ENCODE data around the gene TMEM145. TPM values are rescaled to one million over a fixed set of nuclear protein-coding genes. Genes with fewer than 3 reads are reported as not detected.

The TMEM145 gene
- polyA plus RNA-seq, 1 donor from 2014 or later: 30.9 TPM

DNA sequence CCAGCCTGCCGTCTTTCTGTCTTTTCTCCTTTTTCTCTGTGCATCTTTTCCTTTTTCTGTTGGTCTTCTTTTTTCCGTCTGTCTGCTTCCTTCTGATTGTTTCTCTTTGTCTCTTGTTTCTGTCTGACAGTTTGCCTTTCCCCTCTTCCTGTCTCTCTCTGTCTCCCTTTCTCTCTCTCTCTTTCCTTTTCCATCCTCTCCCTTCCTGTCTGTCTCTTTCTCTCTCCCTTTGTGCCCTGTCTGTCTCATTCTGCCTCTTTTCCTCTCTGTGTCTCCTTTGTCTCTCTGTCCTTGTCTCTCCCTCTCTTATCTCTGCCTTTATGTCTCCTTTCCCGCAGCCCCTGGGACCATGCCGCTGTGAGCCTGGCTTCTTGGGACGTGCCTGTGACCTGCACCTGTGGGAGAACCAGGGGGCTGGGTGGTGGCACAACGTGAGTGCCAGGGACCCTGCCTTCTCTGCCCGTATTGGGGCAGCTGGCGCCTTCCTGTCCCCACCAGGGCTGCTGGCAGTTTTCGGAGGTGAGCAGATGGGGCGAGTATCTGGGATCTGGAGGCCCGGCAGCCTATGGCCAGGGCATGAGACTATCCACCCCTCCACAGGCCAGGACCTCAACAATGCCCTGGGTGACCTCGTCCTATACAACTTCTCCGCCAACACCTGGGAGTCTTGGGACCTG lies 21.7 kb downstream of the TMEM145 start:
- Histone ChIP-seq H3K36me3 (ENCODE audit: insufficient read depth, low read length) (peaks cover 6% of the 10 kb centered on the region), H3K4me2 (ENCODE audit: low read length) (no peak overlapping the region), H3K9me2 (ENCODE audit: insufficient read depth, low read length) (no peaks in the 10 kb centered on the region), H3K9me3 (ENCODE audit: low read length) (no peaks in the 10 kb centered on the region), H3K79me2 (replicated peaks; ENCODE audit: insufficient read depth, low read length) (peaks cover 4% of the 10 kb centered on the region), H3F3A (ENCODE audit: insufficient read depth, low read length, poor library complexity, severe bottlenecking) (no peaks in the 10 kb centered on the region), H3K27me3 (ENCODE audit: insufficient read depth, low read depth, low read length) (no peaks in the 10 kb centered on the region), H4K20me1 (ENCODE audit: insufficient read depth) (no peaks in the 10 kb centered on the region), H2AFZ (ENCODE audit: low read depth, low read length) (no peak overlapping the region), H3K27ac (ENCODE audit: low read length) (no peak overlapping the region), H3K4me3 (ENCODE audit: low read length) (no peak overlapping the region), H3K9ac (ENCODE audit: low read length) (no peak overlapping the region)
- TF ChIP-seq TAF1 (IDR thresholded peaks at IDR 0.05; ENCODE audit: low read depth): no peak
- TF ChIP-seq MXI1 (conservative IDR thresholded peaks at IDR 0.05; ENCODE audit: poor library complexity, severe bottlenecking): no peak
- no peak for TF ChIP-seq EP300 (conservative IDR thresholded peaks at IDR 0.05; ENCODE audit: poor library complexity, severe bottlenecking)
- TF ChIP-seq, protein P1, sequence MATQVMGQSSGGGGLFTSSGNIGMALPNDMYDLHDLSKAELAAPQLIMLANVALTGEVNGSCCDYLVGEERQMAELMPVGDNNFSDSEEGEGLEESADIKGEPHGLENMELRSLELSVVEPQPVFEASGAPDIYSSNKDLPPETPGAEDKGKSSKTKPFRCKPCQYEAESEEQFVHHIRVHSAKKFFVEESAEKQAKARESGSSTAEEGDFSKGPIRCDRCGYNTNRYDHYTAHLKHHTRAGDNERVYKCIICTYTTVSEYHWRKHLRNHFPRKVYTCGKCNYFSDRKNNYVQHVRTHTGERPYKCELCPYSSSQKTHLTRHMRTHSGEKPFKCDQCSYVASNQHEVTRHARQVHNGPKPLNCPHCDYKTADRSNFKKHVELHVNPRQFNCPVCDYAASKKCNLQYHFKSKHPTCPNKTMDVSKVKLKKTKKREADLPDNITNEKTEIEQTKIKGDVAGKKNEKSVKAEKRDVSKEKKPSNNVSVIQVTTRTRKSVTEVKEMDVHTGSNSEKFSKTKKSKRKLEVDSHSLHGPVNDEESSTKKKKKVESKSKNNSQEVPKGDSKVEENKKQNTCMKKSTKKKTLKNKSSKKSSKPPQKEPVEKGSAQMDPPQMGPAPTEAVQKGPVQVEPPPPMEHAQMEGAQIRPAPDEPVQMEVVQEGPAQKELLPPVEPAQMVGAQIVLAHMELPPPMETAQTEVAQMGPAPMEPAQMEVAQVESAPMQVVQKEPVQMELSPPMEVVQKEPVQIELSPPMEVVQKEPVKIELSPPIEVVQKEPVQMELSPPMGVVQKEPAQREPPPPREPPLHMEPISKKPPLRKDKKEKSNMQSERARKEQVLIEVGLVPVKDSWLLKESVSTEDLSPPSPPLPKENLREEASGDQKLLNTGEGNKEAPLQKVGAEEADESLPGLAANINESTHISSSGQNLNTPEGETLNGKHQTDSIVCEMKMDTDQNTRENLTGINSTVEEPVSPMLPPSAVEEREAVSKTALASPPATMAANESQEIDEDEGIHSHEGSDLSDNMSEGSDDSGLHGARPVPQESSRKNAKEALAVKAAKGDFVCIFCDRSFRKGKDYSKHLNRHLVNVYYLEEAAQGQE (IDR thresholded peaks at IDR 0.05; ENCODE audit: borderline replicate concordance): no peak
- TF ChIP-seq RAD21 (conservative IDR thresholded peaks at IDR 0.05): no peak
- TF ChIP-seq, protein P2, sequence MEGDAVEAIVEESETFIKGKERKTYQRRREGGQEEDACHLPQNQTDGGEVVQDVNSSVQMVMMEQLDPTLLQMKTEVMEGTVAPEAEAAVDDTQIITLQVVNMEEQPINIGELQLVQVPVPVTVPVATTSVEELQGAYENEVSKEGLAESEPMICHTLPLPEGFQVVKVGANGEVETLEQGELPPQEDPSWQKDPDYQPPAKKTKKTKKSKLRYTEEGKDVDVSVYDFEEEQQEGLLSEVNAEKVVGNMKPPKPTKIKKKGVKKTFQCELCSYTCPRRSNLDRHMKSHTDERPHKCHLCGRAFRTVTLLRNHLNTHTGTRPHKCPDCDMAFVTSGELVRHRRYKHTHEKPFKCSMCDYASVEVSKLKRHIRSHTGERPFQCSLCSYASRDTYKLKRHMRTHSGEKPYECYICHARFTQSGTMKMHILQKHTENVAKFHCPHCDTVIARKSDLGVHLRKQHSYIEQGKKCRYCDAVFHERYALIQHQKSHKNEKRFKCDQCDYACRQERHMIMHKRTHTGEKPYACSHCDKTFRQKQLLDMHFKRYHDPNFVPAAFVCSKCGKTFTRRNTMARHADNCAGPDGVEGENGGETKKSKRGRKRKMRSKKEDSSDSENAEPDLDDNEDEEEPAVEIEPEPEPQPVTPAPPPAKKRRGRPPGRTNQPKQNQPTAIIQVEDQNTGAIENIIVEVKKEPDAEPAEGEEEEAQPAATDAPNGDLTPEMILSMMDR (IDR thresholded peaks at IDR 0.05; ENCODE audit: poor library complexity, severe bottlenecking): no peak
- TF ChIP-seq POLR2AphosphoS5 (IDR thresholded peaks at IDR 0.05): no peak
- no peak for TF ChIP-seq EZH2 (IDR thresholded peaks at IDR 0.05; ENCODE audit: borderline replicate concordance, insufficient read depth, low read length, poor library complexity, severe bottlenecking)
- TF ChIP-seq SMC3 (conservative IDR thresholded peaks at IDR 0.05; ENCODE audit: poor library complexity): no peak

DNA sequence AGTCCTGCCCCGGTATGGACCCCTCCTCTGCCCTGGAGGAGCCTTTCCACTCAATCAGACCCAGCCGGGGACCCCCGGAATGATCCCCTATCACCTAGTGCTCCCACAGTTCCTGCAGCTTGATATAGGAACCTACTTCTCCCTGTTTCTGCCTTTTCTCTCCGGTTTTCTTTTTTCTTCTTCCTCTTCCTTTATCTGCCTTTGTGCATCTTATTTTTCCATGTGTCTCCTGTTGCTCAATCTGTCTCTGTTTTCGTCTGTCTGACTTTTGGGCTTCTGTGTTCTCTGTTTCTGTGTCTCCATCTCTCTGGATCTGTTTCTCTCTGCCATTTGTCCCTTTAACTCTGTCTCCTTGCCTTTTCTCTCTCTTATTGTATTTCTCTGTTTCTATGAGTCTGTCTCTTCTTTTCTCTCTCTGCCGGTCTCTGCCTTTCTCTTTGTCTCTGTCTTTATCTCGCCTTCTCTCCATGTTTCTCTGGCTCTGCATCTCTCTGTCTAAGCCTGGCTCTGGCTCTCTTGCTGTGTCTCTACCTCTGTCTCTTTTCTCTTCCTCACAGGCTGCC lies 22.3 kb downstream of the TMEM145 start:
- no peaks in the 10 kb centered on the region for H3K9me2 ChIP-seq (ENCODE audit: insufficient read depth, low read length)
- no peaks in the 10 kb centered on the region for H4K20me1 ChIP-seq (ENCODE audit: insufficient read depth)
- H3K36me3 ChIP-seq (ENCODE audit: insufficient read depth, low read length): peaks cover 6% of the 10 kb centered on the region
- no peaks in the 10 kb centered on the region for H3K27me3 ChIP-seq (ENCODE audit: insufficient read depth, low read depth, low read length)
- H3K4me3 ChIP-seq (ENCODE audit: low read length): no peak overlapping the region
- no peaks in the 10 kb centered on the region for H3K9me3 ChIP-seq (ENCODE audit: low read length)
- no peak overlapping the region for H2AFZ ChIP-seq (ENCODE audit: low read depth, low read length)
- H3K79me2 ChIP-seq (replicated peaks; ENCODE audit: insufficient read depth, low read length): no peaks in the 10 kb centered on the region
- no peak overlapping the region for H3K4me2 ChIP-seq (ENCODE audit: low read length)
- no peak overlapping the region for H3K27ac ChIP-seq (ENCODE audit: low read length)
- H3K9ac ChIP-seq (ENCODE audit: low read length): no peak overlapping the region
- no peaks in the 10 kb centered on the region for H3F3A ChIP-seq (ENCODE audit: insufficient read depth, low read length, poor library complexity, severe bottlenecking)
- no peak for TF ChIP-seq POLR2AphosphoS5 (IDR thresholded peaks at IDR 0.05)
- TF ChIP-seq, protein P1 (IDR thresholded peaks at IDR 0.05; ENCODE audit: borderline replicate concordance): no peak
- TF ChIP-seq EZH2 (IDR thresholded peaks at IDR 0.05; ENCODE audit: borderline replicate concordance, insufficient read depth, low read length, poor library complexity, severe bottlenecking): no peak
- TF ChIP-seq, protein P2 (IDR thresholded peaks at IDR 0.05; ENCODE audit: poor library complexity, severe bottlenecking): no peak
- no peak for TF ChIP-seq SMC3 (conservative IDR thresholded peaks at IDR 0.05; ENCODE audit: poor library complexity)
- no peak for TF ChIP-seq EP300 (conservative IDR thresholded peaks at IDR 0.05; ENCODE audit: poor library complexity, severe bottlenecking)
- TF ChIP-seq TAF1 (IDR thresholded peaks at IDR 0.05; ENCODE audit: low read depth): no peak
- TF ChIP-seq MXI1 (conservative IDR thresholded peaks at IDR 0.05; ENCODE audit: poor library complexity, severe bottlenecking): no peak
- no peak for TF ChIP-seq RAD21 (conservative IDR thresholded peaks at IDR 0.05)
